Muscle of back (tissue), 11 donors: ENCODE measurements around the gene SDF2L1. TPM values are rescaled to one million over a fixed set of nuclear protein-coding genes. Genes with fewer than 3 reads are reported as not detected.
"Not testable (repeated sequence)": the region's sequence is repeated elsewhere in the genome, so short reads cannot be mapped to it uniquely, and the experiment has no call there.

Experiments used
- DNase-seq, 3 donors: peaks; one replicate each; pipeline versions ENCODE4 v3.0.0 to v3.0.0-alpha.2; 2013
- polyA plus RNA-seq, 10 donors: library from polyadenylated mRNA; unstranded; fragments of 120-200 nt; gene quantifications; one replicate each; pipeline ENCODE4 v1.2.1, GENCODE V29; 2013; ENCODE audit not compliant: insufficient read length in 10 of 10

Gene SDF2L1
- polyA plus RNA-seq, 10 donors: 4.9 to 13.8 (median 7.4) TPM

- peak in 2 of 3 donors; percentile 58 to 80 for DNase-seq
Observed at GRCh38 chr22:21657360-21658032, 15.4 kb downstream of the SDF2L1 start.

- DNase-seq: no peak
Observed at GRCh38 chr22:21659864-21660525, 17.9 kb downstream of the SDF2L1 start.

- no peak for DNase-seq
Observed at GRCh38 chr22:21660904-21661303, 18.8 kb downstream of the SDF2L1 start.

GRCh38 chr22:21661991-21662390, 19.9 kb downstream of the SDF2L1 start:
- no peak for DNase-seq

GRCh38 chr22:21663738-21664137, 21.6 kb downstream of the SDF2L1 start:
- DNase-seq: no peak

GRCh38 chr22:21665047-21665851, 23.1 kb downstream of the SDF2L1 start:
- DNase-seq: no peak

- DNase-seq: no peak
Observed at GRCh38 chr22:21666786-21667185, 24.7 kb downstream of the SDF2L1 start.

GRCh38 chr22:21669026-21669425, 26.9 kb downstream of the SDF2L1 start:
- DNase-seq: no peak

- DNase-seq: no peak
Observed at GRCh38 chr22:21672107-21672629, 30.1 kb downstream of the SDF2L1 start.

- no peak for DNase-seq
Observed at GRCh38 chr22:21673534-21674321, 31.6 kb downstream of the SDF2L1 start.

- DNase-seq: no peak
Observed at GRCh38 chr22:21674638-21675245, 32.6 kb downstream of the SDF2L1 start.

- peak in 1 of 3 donors; percentile 32 for DNase-seq
Observed at GRCh38 chr22:21677606-21678443, 35.7 kb downstream of the SDF2L1 start.

- not testable (repeated sequence) for DNase-seq
Observed at GRCh38 chr22:21678842-21679241, 36.7 kb downstream of the SDF2L1 start.

- no peak for DNase-seq
Observed at GRCh38 chr22:21679383-21679782, 37.3 kb downstream of the SDF2L1 start.

GRCh38 chr22:21680830-21681565, 38.9 kb downstream of the SDF2L1 start:
- DNase-seq: no peak

- DNase-seq: no peak
Observed at GRCh38 chr22:21681566-21682370, 39.7 kb downstream of the SDF2L1 start.

- no peak for DNase-seq
Observed at GRCh38 chr22:21682385-21683175, 40.5 kb downstream of the SDF2L1 start.

- no peak for DNase-seq
Observed at GRCh38 chr22:21683401-21683811, 41.3 kb downstream of the SDF2L1 start.
